ENCODE data around the gene AMY1A. TPM values are rescaled to one million over a fixed set of nuclear protein-coding genes. Genes with fewer than 3 reads are reported as not detected.
"Not testable (repeated sequence)": the region's sequence is repeated elsewhere in the genome, so short reads cannot be mapped to it uniquely, and the experiment has no call there.

The AMY1A gene
- total and polyA plus RNA-seq, 2 of the 13 experiments (the other 11 are each of a cell fraction or from before 2014, with no cell fraction given) = not detected

GRCh38 chr1:103701256-103701655, 45.7 kb downstream of the AMY1A start:
- H4K20me1 ChIP-seq (ENCODE audit: insufficient read depth, low read length); H3K27me3 ChIP-seq (ENCODE audit: control insufficient read depth in 1 of 2, insufficient read depth in 2 of 2, low read length in 2 of 2); intact Hi-C loops (cut with micrococcal nuclease; ENCODE audit: unreplicated experiment); H3K9me3 ChIP-seq (ENCODE audit: low read length); ATAC-seq; BruUV-seq (replicated peaks); H3K9ac ChIP-seq (ENCODE audit: insufficient read depth, low read depth, low read length); H3K4me2 ChIP-seq (ENCODE audit: low read depth, low read length); DNase-seq (ENCODE audit: low spot score); in situ Hi-C loops (cut with HindIII; ENCODE audit: extremely low pct_ligation_motif_present, low pct_unique_long_range_greater_than_20kb); CTCF ChIA-PET (ENCODE audit: low intra/inter-chr PET ratio, low total read pairs); POLR2A ChIA-PET; H3K4me3 ChIP-seq (replicated peaks in 1 of 3; ENCODE audit: insufficient read depth in 1 of 3, low read depth in 2 of 3, low read length in 3 of 3); FAIRE-seq; H3K79me2 ChIP-seq (ENCODE audit: insufficient read depth, low read length); H3K4me1 ChIP-seq (ENCODE audit: insufficient read depth, low read length); H3K36me3 ChIP-seq (replicated peaks in 1 of 2; ENCODE audit: control insufficient read depth in 1 of 2, insufficient read depth in 2 of 2, low read length in 2 of 2); H2AFZ ChIP-seq (ENCODE audit: low read length); H3K27ac ChIP-seq (ENCODE audit: extremely low read length, insufficient read depth, low read length): not testable (repeated sequence)
- WGBS (ENCODE audit: low lambda C conversion rate) = no CpG with 5 or more reads among the region's 4 CpGs

DNA sequence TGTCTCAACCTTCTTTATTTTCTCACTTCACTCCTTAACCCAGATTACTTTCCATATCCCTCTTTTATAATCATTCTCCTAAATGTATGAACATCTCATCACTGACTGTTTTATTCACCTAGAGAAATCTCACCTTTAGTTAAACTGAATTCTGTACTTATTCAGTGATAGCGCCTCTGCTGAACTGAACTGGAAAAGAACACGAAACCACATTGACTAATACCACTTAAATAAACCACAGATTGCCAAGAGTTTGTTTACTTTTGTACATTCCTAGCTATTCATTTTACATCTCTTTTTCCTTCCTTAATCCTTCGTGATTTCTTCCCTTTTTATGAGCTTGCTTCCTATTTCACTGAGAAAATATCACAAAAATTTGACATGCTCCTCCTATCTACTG, 52.1 kb downstream of the AMY1A start:
- FAIRE-seq; H3K27ac ChIP-seq (ENCODE audit: extremely low read length, insufficient read depth, low read length); in situ Hi-C loops (cut with HindIII; ENCODE audit: extremely low pct_ligation_motif_present, low pct_unique_long_range_greater_than_20kb); H4K20me1 ChIP-seq (ENCODE audit: insufficient read depth, low read length); H3K9me3 ChIP-seq (ENCODE audit: low read length); H3K4me1 ChIP-seq (ENCODE audit: insufficient read depth, low read length); H3K4me2 ChIP-seq (ENCODE audit: low read depth, low read length); H3K27me3 ChIP-seq (ENCODE audit: control insufficient read depth in 1 of 2, insufficient read depth in 2 of 2, low read length in 2 of 2); H2AFZ ChIP-seq (ENCODE audit: low read length); BruUV-seq (replicated peaks); ATAC-seq; H3K9ac ChIP-seq (ENCODE audit: insufficient read depth, low read depth, low read length); DNase-seq (ENCODE audit: low spot score); POLR2A ChIA-PET; H3K4me3 ChIP-seq (replicated peaks in 1 of 3; ENCODE audit: insufficient read depth in 1 of 3, low read depth in 2 of 3, low read length in 3 of 3); intact Hi-C loops (cut with micrococcal nuclease; ENCODE audit: unreplicated experiment); H3K79me2 ChIP-seq (ENCODE audit: insufficient read depth, low read length); CTCF ChIA-PET (ENCODE audit: low intra/inter-chr PET ratio, low total read pairs); H3K36me3 ChIP-seq (replicated peaks in 1 of 2; ENCODE audit: control insufficient read depth in 1 of 2, insufficient read depth in 2 of 2, low read length in 2 of 2): not testable (repeated sequence)
- no CpG with 5 or more reads among the region's 3 CpGs for WGBS (ENCODE audit: low lambda C conversion rate)

- WGBS (ENCODE audit: low lambda C conversion rate) = no CpG with 5 or more reads among the region's 3 CpGs
- not testable (repeated sequence) for FAIRE-seq; BruUV-seq (replicated peaks)
These were observed 54.8 kb downstream of the AMY1A start for GRCh38 chr1:103710381-103710780.

More at GRCh38 chr1:103710381-103710780, 54.8 kb downstream of the AMY1A start:
- CTCF ChIA-PET (ENCODE audit: low intra/inter-chr PET ratio, low total read pairs); DNase-seq (ENCODE audit: low spot score); H3K9me3 ChIP-seq (ENCODE audit: low read length); H3K27me3 ChIP-seq (ENCODE audit: control insufficient read depth in 1 of 2, insufficient read depth in 2 of 2, low read length in 2 of 2); H3K4me3 ChIP-seq (replicated peaks in 1 of 3; ENCODE audit: insufficient read depth in 1 of 3, low read depth in 2 of 3, low read length in 3 of 3); H4K20me1 ChIP-seq (ENCODE audit: insufficient read depth, low read length); H3K27ac ChIP-seq (ENCODE audit: extremely low read length, insufficient read depth, low read length); H3K4me1 ChIP-seq (ENCODE audit: insufficient read depth, low read length); H3K9ac ChIP-seq (ENCODE audit: insufficient read depth, low read depth, low read length); in situ Hi-C loops (cut with HindIII; ENCODE audit: extremely low pct_ligation_motif_present, low pct_unique_long_range_greater_than_20kb); H3K79me2 ChIP-seq (ENCODE audit: insufficient read depth, low read length); ATAC-seq; POLR2A ChIA-PET; H2AFZ ChIP-seq (ENCODE audit: low read length); intact Hi-C loops (cut with micrococcal nuclease; ENCODE audit: unreplicated experiment); H3K36me3 ChIP-seq (replicated peaks in 1 of 2; ENCODE audit: control insufficient read depth in 1 of 2, insufficient read depth in 2 of 2, low read length in 2 of 2); H3K4me2 ChIP-seq (ENCODE audit: low read depth, low read length): not testable (repeated sequence)

Small RNA genes within 50 kb of the gene (small RNA-seq; reads per million reads assigned to genes)
- 0 reads per million in 3 experiments for gene AC105272.1 (ENCODE audit: insufficient read depth in 2 of 3, insufficient read length in 3 of 3, low read depth in 2 of 3, low replicate concordance in 1 of 3)

Other genes with a start within 250 kb of the AMY1A start
- gene RNPC3, start 130.1 kb upstream of the AMY1A start, total RNA-seq (2016; rRNA removed; fragmentation: Illumina TruSeq; extraction: Trizol) = 4.9 and 9.1 TPM in 2 replicates
- 18.8 and 22.1 TPM in 2 replicates for gene RNPC3, start 130.1 kb upstream of the AMY1A start, polyA plus RNA-seq (2011; rRNA removed)
- gene AMY2B, start 84.2 kb upstream of the AMY1A start, total RNA-seq (2016; rRNA removed; fragmentation: Illumina TruSeq; extraction: Trizol) = 0.18 and 1.3 TPM in 2 replicates
- gene AMY2B, start 84.2 kb upstream of the AMY1A start, polyA plus RNA-seq (2011; rRNA removed) = 1.9 and 2.5 TPM in 2 replicates
- not detected in 2 replicates for gene AMY2A, start 38.3 kb upstream of the AMY1A start, total RNA-seq (2016; rRNA removed; fragmentation: Illumina TruSeq; extraction: Trizol)
- not detected in 2 replicates for gene AMY2A, start 38.3 kb upstream of the AMY1A start, polyA plus RNA-seq (2011; rRNA removed)
- gene AMY1B, start 40.5 kb downstream of the AMY1A start, total RNA-seq (2016; rRNA removed; fragmentation: Illumina TruSeq; extraction: Trizol) = not detected in 2 replicates
- not detected in 2 replicates for gene AMY1B, start 40.5 kb downstream of the AMY1A start, polyA plus RNA-seq (2011; rRNA removed)
- gene AMY1C, start 94.1 kb downstream of the AMY1A start, total RNA-seq (2016; rRNA removed; fragmentation: Illumina TruSeq; extraction: Trizol) = not detected in 2 replicates
- not detected in 2 replicates for gene AMY1C, start 94.1 kb downstream of the AMY1A start, polyA plus RNA-seq (2011; rRNA removed)

Data from HepG2 (cell line).